Naive B cell (primary cell): ENCODE measurements around the gene ST6GAL1. TPM values are rescaled to one million over a fixed set of nuclear protein-coding genes. Genes with fewer than 3 reads are reported as not detected.
"Not testable (repeated sequence)": the region's sequence is repeated elsewhere in the genome, so short reads cannot be mapped to it uniquely, and the experiment has no call there.

Experiments used
- ATAC-seq, 2 donors: fragments of 150-1000 bp; cut with Tn5 transposase; 2 replicates each; pipeline ENCODE4 v1.10.0; 2021; ENCODE audit warnings: low read depth in 2 of 2, mild to moderate bottlenecking in 2 of 2, moderate library complexity in 2 of 2
- DNase-seq: peaks from one replicate; pipeline ENCODE4 v3.0.0; 2022
- H3K27ac Mint-ChIP-seq, 6 donors: one replicate each; pipeline ENCODE4 v1.8.0; 2020 to 2022; ENCODE audit warnings: mild to moderate bottlenecking in 6 of 6, mixed read lengths in 6 of 6, moderate library complexity in 5 of 6, inconsistent platforms in 2 of 6
- H3K27me3 Mint-ChIP-seq, 3 donors: one replicate each; pipeline ENCODE4 v1.8.0; 2021 to 2022; ENCODE audit warnings: mixed read lengths in 3 of 3, mild to moderate bottlenecking in 1 of 3
- H3K36me3 Mint-ChIP-seq, 2 donors: one replicate each; pipeline ENCODE4 v1.8.0; 2020 to 2022; ENCODE audit warnings: mixed read lengths in 2 of 2, inconsistent platforms in 1 of 2, mild to moderate bottlenecking in 1 of 2
- H3K4me1 Mint-ChIP-seq, 3 donors: one replicate each; pipeline ENCODE4 v1.8.0; 2020 to 2022; ENCODE audit warnings: mixed read lengths in 3 of 3, inconsistent platforms in 1 of 3, mild to moderate bottlenecking in 1 of 3, moderate library complexity in 1 of 3
- H3K4me3 Mint-ChIP-seq, 8 donors: one replicate each; pipeline ENCODE4 v1.8.0; 2020 to 2022; ENCODE audit warnings: mild to moderate bottlenecking in 8 of 8, mixed read lengths in 8 of 8, moderate library complexity in 8 of 8, inconsistent platforms in 2 of 8
- H3K9me3 Mint-ChIP-seq, 7 donors: one replicate each; pipeline ENCODE4 v1.8.0; 2020 to 2022; ENCODE audit warnings: mixed read lengths in 7 of 7, mild to moderate bottlenecking in 5 of 7, inconsistent platforms in 2 of 7, moderate library complexity in 1 of 7
- polyA plus RNA-seq, 6 donors: library from polyadenylated mRNA; unstranded; fragments of 300-500 nt; fragmentation: Illumina TruSeq; gene quantifications; one replicate each; pipeline ENCODE4 v1.2.3, GENCODE V29; 2021; ENCODE audit warnings: low read depth in 6 of 6

ST6GAL1 gene
- polyA plus RNA-seq, 6 donors from 2014 or later = 210 to 330 (median 253) TPM

DNA sequence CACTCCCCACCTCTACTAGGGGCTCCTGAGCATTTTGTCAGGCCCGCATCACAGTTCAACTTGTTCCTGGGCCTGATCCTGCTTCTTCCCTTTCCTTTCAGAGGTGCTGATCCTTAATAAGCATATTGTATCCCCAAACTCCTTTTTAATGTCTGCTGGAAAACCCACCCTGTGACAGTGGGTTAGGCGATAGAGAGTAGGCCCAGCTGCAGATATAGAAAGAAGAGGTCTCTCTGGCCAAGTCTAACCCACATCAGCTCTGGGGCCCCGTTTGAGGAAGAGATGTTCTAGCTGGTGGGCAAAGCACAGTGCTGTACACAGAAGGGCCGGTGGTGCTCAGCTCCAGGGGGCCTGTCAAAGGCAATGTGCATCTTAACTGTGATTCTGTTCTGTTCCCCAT is 34.3 kb upstream of the ST6GAL1 start:
- H3K4me1 Mint-ChIP-seq = peaks cover 16 to 25% (median 21%) of the 10 kb centered on the region in 3 donors
- peaks cover 0 to 2% (median 0%) of the 10 kb centered on the region in 7 donors for H3K9me3 Mint-ChIP-seq
- no peaks in the 10 kb centered on the region for H3K27me3 Mint-ChIP-seq
- H3K36me3 Mint-ChIP-seq = no peaks in the 10 kb centered on the region
- H3K27ac Mint-ChIP-seq = no peak overlapping the region
- ATAC-seq (no peak), DNase-seq (no peak)
- H3K4me3 Mint-ChIP-seq = peak overlapping the region in 1 of 8 donors; percentile 63

DNA sequence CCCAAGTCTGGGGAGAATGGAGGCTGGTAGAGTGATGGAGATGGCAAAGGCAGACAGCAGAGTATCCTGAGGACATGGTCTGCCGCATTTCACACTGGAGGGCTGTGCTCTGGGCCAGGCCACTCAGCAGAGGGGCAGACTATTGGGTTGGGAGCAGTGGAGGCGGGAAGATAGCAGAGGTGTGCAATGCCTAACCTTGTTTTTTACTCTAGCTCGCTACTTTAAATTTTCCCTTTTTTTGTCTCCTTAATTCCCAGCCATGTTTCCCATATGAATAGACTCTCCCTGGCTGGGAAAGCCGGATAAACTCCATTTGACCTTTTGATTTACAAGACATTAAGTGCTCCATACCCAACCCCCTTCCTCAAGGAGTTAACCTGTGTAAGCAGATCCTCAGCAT is 33.5 kb upstream of the ST6GAL1 start:
- no peaks in the 10 kb centered on the region for H3K27me3 Mint-ChIP-seq
- no peaks in the 10 kb centered on the region for H3K36me3 Mint-ChIP-seq
- H3K27ac Mint-ChIP-seq = no peak overlapping the region
- no peak for ATAC-seq
- no peak overlapping the region for H3K4me3 Mint-ChIP-seq
- H3K9me3 Mint-ChIP-seq = peaks cover 0 to 2% (median 0%) of the 10 kb centered on the region in 7 donors
- DNase-seq = no peak
- H3K4me1 Mint-ChIP-seq = peaks cover 21 to 30% (median 23%) of the 10 kb centered on the region in 3 donors

DNA sequence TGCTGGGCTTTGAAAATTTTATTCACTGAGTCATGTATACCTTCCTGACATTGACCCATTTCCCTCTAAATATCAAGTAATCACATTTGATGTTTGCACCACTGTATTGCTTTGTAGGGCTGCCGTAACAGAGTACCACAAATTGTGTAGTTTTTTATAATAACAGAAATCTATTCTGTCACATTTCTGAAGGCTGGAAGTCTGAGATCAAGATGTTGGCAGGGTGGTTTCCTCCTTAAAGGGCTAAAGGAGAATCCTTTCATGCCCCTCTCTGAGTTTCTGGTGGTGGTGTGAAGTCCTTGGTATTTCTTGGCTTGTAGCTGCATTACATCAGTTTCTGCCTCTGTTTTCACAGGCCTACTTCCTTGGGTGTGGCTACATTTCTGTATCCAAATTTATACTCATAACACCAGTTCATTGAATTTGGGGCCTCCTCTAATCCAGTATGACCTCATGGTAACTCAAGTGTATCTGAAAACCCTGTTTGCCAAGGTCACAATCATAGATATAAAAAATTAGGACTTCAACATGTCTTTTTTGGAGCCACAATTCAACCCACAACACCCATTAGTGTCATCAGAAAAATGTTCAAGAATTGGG is 29.1 kb upstream of the ST6GAL1 start:
- Mint-ChIP-seq H3K27ac (peak overlapping the region; percentile 18 to 95 (median 78)), H3K4me3 (peak overlapping the region in 7 of 8 donors; percentile 27 to 86 (median 53)), H3K36me3 (peaks cover under 1 to 14% of the 10 kb centered on the region in 2 donors), H3K27me3 (no peaks in the 10 kb centered on the region), H3K4me1 (peaks cover 21 to 38% (median 30%) of the 10 kb centered on the region in 3 donors), H3K9me3 (peaks cover 2 to 32% (median 25%) of the 10 kb centered on the region in 7 donors)
- peak; percentile 90 to 93 for ATAC-seq
- DNase-seq = peak; percentile 12

DNA sequence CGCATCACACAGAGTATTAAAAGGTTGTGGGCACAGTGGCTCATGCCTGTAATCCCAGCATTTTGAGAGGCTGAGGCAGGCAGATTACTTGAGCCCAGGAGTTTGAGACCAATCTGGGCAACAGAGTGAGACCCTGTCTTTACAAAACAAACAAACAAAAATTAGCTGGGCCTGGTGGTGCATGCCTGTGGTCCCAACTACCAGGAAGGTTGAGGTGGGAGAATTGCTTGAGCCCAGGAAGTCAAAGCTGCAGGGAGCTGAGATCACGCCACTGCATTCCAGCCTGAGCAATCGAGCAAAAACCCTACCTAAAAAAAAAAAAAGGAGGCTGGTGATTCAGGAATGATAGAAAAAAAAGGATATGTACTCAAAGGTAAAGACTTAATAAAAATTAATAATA is 28.2 kb upstream of the ST6GAL1 start:
- peaks cover 19 to 38% (median 30%) of the 10 kb centered on the region in 3 donors for H3K4me1 Mint-ChIP-seq
- H3K27me3 Mint-ChIP-seq = no peaks in the 10 kb centered on the region
- ATAC-seq (no peak), DNase-seq (no peak)
- peaks cover 8 to 42% (median 33%) of the 10 kb centered on the region in 7 donors for H3K9me3 Mint-ChIP-seq
- no peak overlapping the region for H3K27ac Mint-ChIP-seq
- H3K36me3 Mint-ChIP-seq = peaks cover 10 to 24% of the 10 kb centered on the region in 2 donors
- peak overlapping the region in 3 of 8 donors; percentile 23 to 61 (median 55) for H3K4me3 Mint-ChIP-seq

DNA sequence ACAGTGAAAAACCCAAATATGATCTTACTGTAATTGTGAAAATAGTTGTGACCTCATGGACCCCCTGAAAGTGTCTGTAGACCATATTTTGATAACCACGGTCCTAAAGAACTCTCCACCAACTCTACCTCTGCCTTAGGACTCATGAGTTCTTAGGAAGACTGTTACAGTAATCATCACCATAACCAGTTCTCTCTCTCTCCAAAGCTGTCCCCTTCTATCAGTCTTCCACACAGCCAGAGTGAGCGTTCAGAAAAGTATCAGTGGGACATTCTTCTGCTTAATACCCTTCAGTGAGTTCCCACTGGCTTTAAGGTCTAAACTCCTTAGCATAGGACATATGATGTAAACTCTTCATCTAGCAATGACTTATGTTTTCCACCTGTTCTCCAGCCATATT is 27.6 kb upstream of the ST6GAL1 start:
- DNase-seq (no peak), ATAC-seq (no peak)
- no peaks in the 10 kb centered on the region for H3K27me3 Mint-ChIP-seq
- peaks cover 19 to 40% (median 30%) of the 10 kb centered on the region in 3 donors for H3K4me1 Mint-ChIP-seq
- peak overlapping the region in 2 of 6 donors; percentile 5 to 34 for H3K27ac Mint-ChIP-seq
- peaks cover 12 to 29% of the 10 kb centered on the region in 2 donors for H3K36me3 Mint-ChIP-seq
- H3K4me3 Mint-ChIP-seq = peak overlapping the region in 1 of 8 donors; percentile 6
- H3K9me3 Mint-ChIP-seq = peaks cover 8 to 47% (median 39%) of the 10 kb centered on the region in 7 donors

DNA sequence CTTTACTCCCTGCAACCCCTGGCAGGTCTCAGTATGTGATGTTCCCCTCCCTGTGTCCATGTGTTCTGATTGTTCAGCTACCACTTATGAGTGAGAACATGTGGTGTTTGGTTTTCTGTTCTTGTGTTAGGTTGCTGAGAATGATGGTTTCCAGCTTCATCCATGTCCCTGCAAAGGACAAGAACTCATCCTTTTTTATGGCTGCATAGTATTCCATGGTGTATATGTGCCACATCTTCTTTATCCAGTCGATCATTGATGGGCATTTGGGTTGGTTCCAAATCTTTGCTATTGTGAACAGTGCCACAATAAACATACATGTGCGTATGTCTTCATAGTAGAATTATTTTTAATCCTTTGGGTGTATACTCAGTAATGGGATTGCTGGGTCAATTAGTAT is 26.6 kb upstream of the ST6GAL1 start:
- Mint-ChIP-seq H3K9me3 (peaks cover 8 to 56% (median 46%) of the 10 kb centered on the region in 7 donors), H3K36me3 (peaks cover 12 to 37% of the 10 kb centered on the region in 2 donors), H3K27ac (peak overlapping the region in 1 of 6 donors; percentile 15), H3K4me1 (peaks cover 27 to 50% (median 36%) of the 10 kb centered on the region in 3 donors), H3K4me3 (peak overlapping the region in 1 of 8 donors; percentile 30)
- not testable (repeated sequence) for H3K27me3 Mint-ChIP-seq, ATAC-seq, DNase-seq

DNA sequence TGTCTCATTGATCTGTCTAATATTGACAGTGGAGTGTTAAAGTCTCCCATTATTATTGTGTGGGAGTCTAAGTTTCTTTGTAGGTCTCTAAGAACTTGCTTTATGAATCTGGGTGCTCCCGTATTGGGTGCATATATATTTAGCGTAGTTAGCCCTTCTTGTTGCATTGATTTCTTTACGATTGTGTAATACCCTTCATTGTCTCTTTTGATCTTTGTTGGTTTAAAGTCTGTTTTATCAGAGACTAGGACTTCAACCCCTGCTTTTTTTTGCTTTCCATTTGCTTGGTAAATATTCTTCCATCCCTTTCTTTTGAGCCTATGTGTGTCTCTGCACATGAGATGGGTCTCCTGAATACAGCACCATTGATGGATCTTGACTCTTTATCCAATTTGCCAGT is 23.3 kb upstream of the ST6GAL1 start:
- Mint-ChIP-seq H3K4me3 (peak overlapping the region in 2 of 8 donors; percentile 8 to 9), H3K4me1 (peaks cover 16 to 39% (median 25%) of the 10 kb centered on the region in 3 donors), H3K9me3 (peaks cover 8 to 60% (median 50%) of the 10 kb centered on the region in 7 donors), H3K27ac (peak overlapping the region in 4 of 6 donors; percentile 5 to 92 (median 30)), H3K36me3 (peaks cover 12 to 37% of the 10 kb centered on the region in 2 donors)
- DNase-seq, H3K27me3 Mint-ChIP-seq, ATAC-seq: not testable (repeated sequence)

DNA sequence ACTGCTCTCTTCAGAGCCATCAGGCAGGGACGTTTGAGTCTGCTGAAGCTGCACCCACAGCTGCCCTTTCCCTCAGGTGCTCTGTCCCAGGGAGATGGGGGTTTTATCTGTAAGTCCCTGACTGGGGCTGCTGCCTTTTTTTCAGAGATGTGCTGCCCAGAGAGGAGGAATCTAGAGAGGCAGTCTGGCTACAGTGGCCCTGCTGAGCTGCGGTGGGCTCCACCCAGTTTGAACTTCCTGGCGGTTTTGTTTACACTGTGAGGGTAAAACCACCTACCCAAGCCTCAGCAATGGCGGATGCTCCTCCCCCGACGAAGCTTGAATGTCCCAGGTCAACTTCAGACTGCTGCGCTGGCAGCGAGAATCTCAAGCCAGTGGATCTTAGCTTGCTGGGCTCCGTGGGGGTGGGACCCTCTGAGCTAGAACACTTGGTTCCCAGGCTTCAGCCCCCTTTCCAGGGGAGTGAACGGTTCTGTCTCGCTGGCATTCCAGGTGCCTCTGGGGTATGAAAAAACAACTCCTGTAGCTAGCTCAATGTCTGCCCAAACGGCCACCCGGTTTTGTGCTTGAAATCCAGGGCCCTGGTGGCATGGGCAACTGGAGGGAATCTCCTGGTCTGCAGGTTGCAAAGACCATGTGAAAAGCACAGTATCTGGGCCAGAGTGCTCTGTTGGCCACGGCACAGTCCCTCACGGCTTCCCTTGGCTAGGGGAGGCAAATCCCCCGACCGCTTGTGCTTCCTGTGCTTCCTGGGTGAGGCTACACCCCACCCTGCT is 21.1 kb upstream of the ST6GAL1 start:
- peaks cover 8 to 49% (median 45%) of the 10 kb centered on the region in 7 donors for H3K9me3 Mint-ChIP-seq
- no peaks in the 10 kb centered on the region for H3K27me3 Mint-ChIP-seq
- peaks cover 12 to 27% of the 10 kb centered on the region in 2 donors for H3K36me3 Mint-ChIP-seq
- DNase-seq (peak; percentile 60), ATAC-seq (peak; percentile 81 to 94)
- peaks cover 14 to 36% (median 29%) of the 10 kb centered on the region in 3 donors for H3K4me1 Mint-ChIP-seq
- peak overlapping the region; percentile 69 to 93 (median 83) for H3K27ac Mint-ChIP-seq
- H3K4me3 Mint-ChIP-seq = peak overlapping the region; percentile 51 to 88 (median 75)

DNA sequence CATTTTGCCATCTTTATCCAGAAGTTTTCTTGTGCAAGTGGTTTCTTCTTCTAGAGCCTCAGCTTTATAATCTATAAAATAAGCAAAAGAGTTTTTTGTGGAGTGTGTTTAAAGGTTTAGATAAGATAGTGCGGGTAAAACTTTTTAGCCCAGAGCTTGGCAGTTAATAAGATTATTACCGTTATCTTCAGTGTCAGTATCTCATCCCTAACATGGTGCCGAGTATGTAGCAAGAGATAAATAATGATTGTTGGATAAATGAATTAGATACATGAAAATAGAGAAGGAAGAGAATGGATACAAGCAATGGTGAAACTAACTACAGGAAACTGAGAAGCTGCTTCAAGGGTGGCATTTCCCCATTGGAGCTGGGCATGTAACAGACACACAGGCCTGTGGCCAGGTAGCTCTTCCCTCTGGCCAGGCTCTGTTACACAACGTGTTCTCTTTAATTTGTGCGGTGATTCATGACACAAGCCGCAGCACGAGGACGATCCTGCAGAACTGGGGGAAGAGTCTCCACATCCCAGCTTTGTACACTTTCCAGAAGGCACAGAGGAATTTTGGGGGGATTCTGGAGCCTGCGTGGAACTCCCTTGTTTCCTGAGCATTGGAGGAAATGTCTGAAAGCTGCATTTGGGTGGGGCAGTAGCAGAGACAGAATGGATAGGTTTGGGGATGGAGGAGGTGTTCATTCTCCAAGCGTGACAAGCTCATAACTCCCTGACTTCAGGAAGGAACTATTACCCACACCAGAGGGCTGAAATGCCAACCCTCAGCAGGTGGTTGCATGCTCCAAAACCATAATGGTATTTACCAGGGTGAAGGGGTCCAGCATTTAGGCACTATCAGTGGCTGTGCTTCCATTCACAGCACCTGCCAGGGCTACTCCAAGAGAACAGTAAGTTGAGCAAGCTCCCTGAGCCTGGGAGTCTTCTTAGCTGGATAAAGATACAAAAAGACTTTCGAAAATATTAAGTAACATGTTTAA is 14.2 kb upstream of the ST6GAL1 start:
- H3K27me3 Mint-ChIP-seq = no peaks in the 10 kb centered on the region

DNA sequence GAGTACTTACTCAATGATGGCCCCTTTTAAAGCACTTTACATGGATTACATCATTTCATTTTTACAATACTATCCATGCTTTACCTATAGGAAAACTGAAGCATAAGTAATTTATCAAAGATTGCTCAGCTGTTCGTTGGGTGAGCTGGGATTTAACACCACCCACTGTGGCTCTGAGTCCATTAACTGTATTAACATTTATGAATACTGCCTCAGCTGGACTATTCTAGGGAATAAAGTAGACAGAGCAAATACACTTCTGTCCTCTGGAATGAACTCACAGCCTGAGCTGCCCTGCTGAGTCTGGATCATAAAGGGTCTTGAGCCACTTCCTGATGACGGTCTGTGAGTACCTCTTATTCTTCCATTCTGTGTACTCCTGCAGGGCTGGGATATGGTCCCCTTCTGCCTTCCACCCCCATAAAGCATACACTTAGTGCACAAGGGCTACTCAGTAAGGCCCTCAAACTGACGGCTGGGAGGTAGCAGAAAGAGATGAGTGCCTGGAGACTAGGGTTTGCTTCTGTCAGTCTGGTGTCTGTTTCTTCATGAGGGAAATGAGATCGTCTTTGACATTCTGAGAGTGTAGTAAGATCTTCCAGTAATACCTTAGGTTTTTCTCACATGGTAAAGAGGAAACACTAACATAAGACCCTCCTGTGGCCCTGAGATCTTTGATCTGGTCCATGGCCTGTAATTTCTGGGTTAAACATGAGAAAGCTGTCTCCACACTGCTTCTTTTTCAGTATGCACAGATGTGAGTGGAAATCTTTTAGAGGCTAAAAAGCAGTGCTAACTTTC is 12.6 kb upstream of the ST6GAL1 start:
- ATAC-seq (no peak), DNase-seq (no peak)
- Mint-ChIP-seq H3K27ac (peak overlapping the region in 3 of 6 donors; percentile 10 to 67 (median 56)), H3K9me3 (peaks cover 0 to 2% (median 0%) of the 10 kb centered on the region in 7 donors), H3K27me3 (no peaks in the 10 kb centered on the region), H3K4me1 (peaks cover 39 to 56% (median 44%) of the 10 kb centered on the region in 3 donors), H3K36me3 (no peaks in the 10 kb centered on the region), H3K4me3 (no peak overlapping the region)

More for the DNA sequence above, 14.2 kb upstream of the ST6GAL1 start:
- DNase-seq = peak; percentile 20
- Mint-ChIP-seq H3K4me3 (peak overlapping the region in 7 of 8 donors; percentile 55 to 85 (median 70)), H3K4me1 (peaks cover 39 to 56% (median 44%) of the 10 kb centered on the region in 3 donors), H3K36me3 (no peaks in the 10 kb centered on the region), H3K9me3 (peaks cover 0 to 6% (median 0%) of the 10 kb centered on the region in 7 donors), H3K27ac (peak overlapping the region in 5 of 6 donors; percentile 12 to 92 (median 62))
- peak; percentile 85 to 87 for ATAC-seq

DNA sequence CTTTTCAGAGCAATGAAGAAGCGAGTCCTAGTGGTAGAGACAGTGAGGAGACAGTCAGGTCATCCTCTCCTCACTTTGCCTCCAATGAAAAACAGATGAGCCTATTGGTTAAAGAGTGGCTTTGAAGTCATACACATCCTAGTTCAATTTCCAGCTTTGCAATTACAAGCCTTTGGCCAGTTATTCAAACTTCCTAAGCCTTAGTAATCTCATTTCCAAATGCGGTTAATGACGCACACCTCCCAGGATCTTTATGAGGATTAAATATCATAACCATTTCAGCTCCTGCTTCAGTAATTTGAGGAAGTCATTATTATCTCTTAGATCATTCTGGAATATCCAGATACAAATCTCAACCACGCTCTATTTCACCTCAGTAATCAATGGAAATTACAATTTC is 10.0 kb upstream of the ST6GAL1 start:
- Mint-ChIP-seq H3K4me1 (peaks cover 24 to 36% (median 28%) of the 10 kb centered on the region in 3 donors), H3K27ac (no peak overlapping the region), H3K36me3 (no peaks in the 10 kb centered on the region), H3K4me3 (no peak overlapping the region), H3K9me3 (no peaks in the 10 kb centered on the region), H3K27me3 (no peaks in the 10 kb centered on the region)
- ATAC-seq (no peak), DNase-seq (no peak)

DNA sequence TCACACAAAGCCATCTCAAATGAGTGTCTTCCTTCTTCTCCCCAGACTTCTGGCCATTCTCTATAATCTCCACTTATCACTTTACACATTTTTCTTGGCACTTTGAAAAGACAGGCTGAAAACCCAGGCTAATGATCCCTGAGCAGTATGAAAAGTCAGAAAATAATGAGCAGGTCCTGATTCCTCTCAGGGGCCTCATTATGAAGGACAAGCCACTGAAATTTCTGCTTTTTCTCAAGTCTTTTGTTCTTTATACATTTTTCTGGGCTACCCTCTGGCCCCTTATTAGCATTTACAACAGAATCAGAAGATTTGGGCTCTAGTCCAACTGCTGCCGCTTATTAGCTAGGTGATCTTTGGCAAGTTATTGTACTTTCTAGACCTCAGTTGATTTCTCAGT is 9.5 kb upstream of the ST6GAL1 start:
- Mint-ChIP-seq H3K27ac (peak overlapping the region in 1 of 6 donors; percentile 15), H3K27me3 (no peaks in the 10 kb centered on the region), H3K4me3 (no peak overlapping the region), H3K9me3 (no peaks in the 10 kb centered on the region), H3K4me1 (peaks cover 23 to 36% (median 26%) of the 10 kb centered on the region in 3 donors), H3K36me3 (no peaks in the 10 kb centered on the region)
- ATAC-seq (no peak), DNase-seq (no peak)
